ENCODE measurements around the gene TMEM52B. TPM values are rescaled to one million over a fixed set of nuclear protein-coding genes. Genes with fewer than 3 reads are reported as not detected.

TMEM52B gene
- total RNA-seq (not detected), polyA plus RNA-seq (1 to 10 TPM in 1 of 3 donors, under 1 TPM in 1, not detected in 1; 0.12 to 1.2 TPM)

DNA sequence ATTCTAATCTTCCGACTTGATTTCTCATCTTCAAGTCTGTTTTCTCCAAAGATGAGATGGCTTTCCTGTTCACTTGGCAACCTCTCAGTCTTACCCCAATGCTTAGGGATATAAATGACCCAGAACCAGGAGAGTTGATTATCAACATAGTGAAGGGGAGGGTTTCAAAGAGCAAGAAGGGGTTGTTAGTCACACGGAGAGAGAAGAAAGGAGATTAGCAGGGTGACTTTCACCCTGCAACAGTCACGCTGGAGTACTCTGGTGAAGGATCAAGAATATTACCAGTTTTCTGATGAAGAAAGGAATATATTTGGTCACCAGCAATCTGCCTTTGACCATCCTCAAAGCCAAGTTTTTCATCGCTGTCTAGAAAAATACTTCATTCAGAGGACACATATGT lies at the start of gene TMEM52B:
TMEM52B (plus strand) TSS at position 212 of the 400 bp plus-strand sequence. CDS start 543 bp downstream, outside the sequence.
- H3K36me3 ChIP-seq = no peaks in the 10 kb centered on the region
- no peak within 1 kb of the TSS for H3K27ac ChIP-seq
- H3K4me3 ChIP-seq = no peak within 1 kb of the TSS
- H3K4me1 ChIP-seq = peaks cover 0 to 1% (median 0%) of the 10 kb centered on the region in 4 donors
- intact Hi-C loops (cut with DNase I) = no loop called here
- 80 to 89% methylated on average over 4 of the region's 4 CpGs for WGBS, 2 donors
- no peak for DNase-seq
- TF ChIP-seq CTCF (IDR thresholded peaks at IDR 0.05) (no peak), POLR2AphosphoS5 (IDR thresholded peaks at IDR 0.05) (no peak), POLR2A (IDR thresholded peaks at IDR 0.05) (no peak), EP300 (IDR thresholded peaks at IDR 0.05) (no peak)
- H3K27me3 ChIP-seq = no peaks in the 10 kb centered on the region
- H3K9me3 ChIP-seq = no peaks in the 10 kb centered on the region

DNA sequence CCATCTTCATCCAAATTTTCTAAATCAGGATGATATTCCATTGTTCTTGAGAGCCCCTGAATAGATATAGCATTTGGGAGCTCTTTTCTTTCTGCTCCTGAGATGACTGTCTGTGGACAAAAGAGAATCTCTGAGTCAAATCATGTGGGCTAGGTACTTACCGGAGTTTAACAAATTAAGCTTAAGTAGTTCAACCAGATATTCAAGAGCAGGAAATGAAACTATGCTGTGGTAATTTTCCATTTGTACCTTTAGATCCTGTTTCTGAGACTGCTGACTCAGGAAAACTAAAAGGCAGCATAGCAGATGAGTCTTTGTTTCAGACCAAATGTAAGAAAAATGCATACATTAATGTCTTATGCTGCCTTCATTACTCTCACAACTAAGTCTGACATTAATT lies 48.8 kb upstream of the TMEM52B start, which contains the start of gene CLEC7A:
CLEC7A (minus strand) TSS at position 158 of the 400 bp plus-strand sequence; CDS start at position 41, 117 bp downstream.
- H3K36me3 ChIP-seq = no peaks in the 10 kb centered on the region
- H3K4me3 ChIP-seq = peak within 1 kb of the TSS in 2 of 4 donors; percentile 11 to 27

DNA sequence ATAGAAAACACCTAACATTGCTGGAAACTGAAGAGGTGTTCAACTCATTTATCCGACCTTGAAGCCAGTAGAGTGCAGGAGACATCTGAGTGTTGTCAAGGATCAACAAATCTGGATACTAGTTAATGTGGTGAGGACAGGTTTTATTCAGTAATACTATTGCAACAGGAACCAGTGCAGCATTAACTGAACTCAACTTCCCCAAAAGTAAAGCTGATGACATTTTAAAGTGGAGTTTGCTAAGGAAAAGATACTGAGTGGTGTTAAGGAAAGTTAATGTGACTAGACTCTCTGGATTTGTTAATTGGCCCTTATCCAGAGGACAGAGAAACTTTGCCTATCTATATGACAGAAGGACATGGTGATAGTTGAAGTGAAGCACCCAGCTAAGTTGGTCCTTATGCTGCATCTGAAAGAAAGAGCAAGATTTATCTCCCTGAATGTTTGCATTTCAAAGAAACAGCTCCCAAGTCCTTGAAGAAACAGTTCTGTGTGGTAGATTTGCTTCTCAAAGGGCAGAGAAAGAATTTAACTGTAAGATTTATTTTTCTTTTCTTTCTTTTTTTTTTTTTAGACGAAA lies 47.6 kb upstream of the TMEM52B start:
- WGBS, 2 donors = 70 to 77% methylated on average over 2 of the region's 2 CpGs
- intact Hi-C loops (cut with DNase I) = no loop called here
- no peaks in the 10 kb centered on the region for H3K36me3 ChIP-seq
- DNase-seq = no peak
- H3K9me3 ChIP-seq = no peaks in the 10 kb centered on the region
- no peak overlapping the region for H3K4me3 ChIP-seq
- H3K27ac ChIP-seq = peak overlapping the region in 1 of 4 donors; percentile 28
- no peaks in the 10 kb centered on the region for H3K27me3 ChIP-seq
- no peak for TF ChIP-seq CTCF (IDR thresholded peaks at IDR 0.05)
- no peak for TF ChIP-seq POLR2AphosphoS5 (IDR thresholded peaks at IDR 0.05)
- no peak for TF ChIP-seq POLR2A (IDR thresholded peaks at IDR 0.05)
- TF ChIP-seq EP300 (IDR thresholded peaks at IDR 0.05) = no peak
- no peaks in the 10 kb centered on the region for H3K4me1 ChIP-seq

More for the DNA sequence above, 48.8 kb upstream of the TMEM52B start, which contains the start of gene CLEC7A:
- Histone ChIP-seq H3K27ac (peak within 1 kb of the TSS in 3 of 4 donors; percentile 34 to 55 (median 50)), H3K4me1 (no peaks in the 10 kb centered on the region), H3K27me3 (no peaks in the 10 kb centered on the region), H3K9me3 (no peaks in the 10 kb centered on the region)
- DNase-seq = no peak
- intact Hi-C loops (cut with DNase I) = no loop called here
- TF ChIP-seq POLR2AphosphoS5 (IDR thresholded peaks at IDR 0.05) (peak in 2 of 4 donors; percentile 27 to 37), POLR2A (IDR thresholded peaks at IDR 0.05) (no peak)
- 32 to 72% methylated on average over 1 of the region's 1 CpG for WGBS, 2 donors

DNA sequence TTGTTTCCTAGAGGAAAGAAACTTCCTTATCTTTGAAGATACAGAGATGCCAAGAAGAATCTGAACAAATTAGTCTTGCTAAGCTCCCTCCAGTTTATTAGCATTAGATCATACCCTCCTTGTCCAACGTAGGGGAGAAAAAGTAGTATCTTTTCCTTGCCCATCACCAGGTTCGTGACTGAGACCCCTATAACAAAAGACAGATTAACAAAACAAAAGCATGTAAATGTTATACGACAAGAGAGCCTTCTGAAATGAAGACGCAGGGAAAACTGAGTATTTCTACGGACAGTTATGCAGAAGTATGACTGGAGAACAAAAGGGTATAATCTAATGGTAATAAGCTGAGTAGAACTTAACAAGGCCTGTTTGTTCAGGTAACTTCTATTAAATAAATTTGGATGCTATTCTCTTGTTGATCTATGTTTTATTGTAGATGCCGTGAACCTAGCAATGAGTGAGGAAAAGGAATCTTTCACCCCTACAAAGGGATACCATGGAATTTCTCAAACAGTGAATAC lies 45.9 kb upstream of the TMEM52B start:
- Histone ChIP-seq H3K36me3 (no peaks in the 10 kb centered on the region), H3K27ac (no peak overlapping the region), H3K27me3 (no peaks in the 10 kb centered on the region), H3K4me1 (no peaks in the 10 kb centered on the region), H3K4me3 (no peak overlapping the region), H3K9me3 (no peaks in the 10 kb centered on the region)
- intact Hi-C loops (cut with DNase I) = no loop called here
- 72 to 84% methylated on average over 6 of the region's 6 CpGs for WGBS, 2 donors
- DNase-seq = no peak
- no peak for TF ChIP-seq POLR2AphosphoS5 (IDR thresholded peaks at IDR 0.05)
- no peak for TF ChIP-seq CTCF (IDR thresholded peaks at IDR 0.05)
- no peak for TF ChIP-seq POLR2A (IDR thresholded peaks at IDR 0.05)
- TF ChIP-seq EP300 (IDR thresholded peaks at IDR 0.05) = no peak

DNA sequence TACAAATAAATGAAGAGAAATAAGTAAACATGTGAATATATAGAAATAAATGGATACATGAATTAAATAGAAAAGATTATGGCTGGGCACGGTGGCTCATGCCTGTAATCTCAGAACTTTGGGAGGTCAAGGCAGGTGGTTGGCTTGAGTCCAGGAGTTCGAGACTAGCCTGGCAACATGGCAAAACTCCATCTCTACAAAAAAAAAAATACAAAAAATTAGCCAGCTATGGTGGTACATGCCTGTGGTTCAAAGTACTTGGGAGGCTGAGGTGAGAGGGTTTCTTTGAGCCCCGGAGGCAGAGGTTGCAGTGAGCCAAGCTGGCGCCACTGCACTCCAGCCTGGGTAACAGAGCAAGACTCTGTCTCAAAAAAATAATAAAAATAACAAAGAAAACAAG lies 43.7 kb upstream of the TMEM52B start:
- no peak for DNase-seq
- no peak overlapping the region for H3K4me3 ChIP-seq
- WGBS, 2 donors = 50 to 81% methylated on average over 4 of the region's 4 CpGs
- intact Hi-C loops (cut with DNase I) = loop anchor here (5.0 kb wide), 1 partner anchor 383 kb away; no protein-coding TSS in a partner anchor
- no peak overlapping the region for H3K27ac ChIP-seq
- no peaks in the 10 kb centered on the region for H3K9me3 ChIP-seq
- H3K4me1 ChIP-seq = no peaks in the 10 kb centered on the region
- H3K36me3 ChIP-seq = no peaks in the 10 kb centered on the region
- no peaks in the 10 kb centered on the region for H3K27me3 ChIP-seq
- TF ChIP-seq EP300 (IDR thresholded peaks at IDR 0.05) (no peak), POLR2A (IDR thresholded peaks at IDR 0.05) (no peak), CTCF (IDR thresholded peaks at IDR 0.05) (no peak), POLR2AphosphoS5 (IDR thresholded peaks at IDR 0.05) (no peak)
